GM18951 (cell line): Measurements from ENCODE around the gene TNFSF11.
"Not testable (repeated sequence)": the region's sequence is repeated elsewhere in the genome, so short reads cannot be mapped to it uniquely, and the experiment has no call there.

Experiments
- POLR2A ChIP-seq: IDR thresholded peaks from 4 replicates; pipeline ENCODE4 v1.6.1; 2011; ENCODE audit warnings: mild to moderate bottlenecking; ENCODE audit not compliant: insufficient read length, insufficient read depth; ENCODE audit errors: extremely low read depth
- in situ Hi-C: fragments of 300-500 bp; cut with MboI; formaldehyde crosslinking; loops from one replicate; pipeline ENCODE4 v1.12.0; 2022; ENCODE audit warnings: low sequenced_read_pairs, mixed read lengths, inconsistent platforms; ENCODE audit not compliant: unreplicated experiment

TNFSF11 gene

GRCh38 chr13:42547612-42548011 is 26.3 kb upstream of the TNFSF11 start:
- in situ Hi-C loops: no loop called here
- TF ChIP-seq POLR2A: no peak

- in situ Hi-C loops: no loop called here
- no peak for TF ChIP-seq POLR2A
These were observed 25.0 kb upstream of the TNFSF11 start for GRCh38 chr13:42548731-42549551.

- in situ Hi-C loops: no loop called here
- no peak for TF ChIP-seq POLR2A
These were observed 24.4 kb upstream of the TNFSF11 start for GRCh38 chr13:42549552-42549936.

GRCh38 chr13:42551611-42552010 is 22.3 kb upstream of the TNFSF11 start:
- TF ChIP-seq POLR2A: no peak
- in situ Hi-C loops: no loop called here

- no peak for TF ChIP-seq POLR2A
- in situ Hi-C loops: no loop called here
These were observed 20.6 kb upstream of the TNFSF11 start for GRCh38 chr13:42553098-42554046.

GRCh38 chr13:42559057-42559456 is 14.9 kb upstream of the TNFSF11 start:
- in situ Hi-C loops: no loop called here
- TF ChIP-seq POLR2A: no peak

- in situ Hi-C loops: not testable (repeated sequence)
These were observed 14.3 kb upstream of the TNFSF11 start for GRCh38 chr13:42559573-42560218.

GRCh38 chr13:42560320-42560719 is 13.6 kb upstream of the TNFSF11 start:
- in situ Hi-C loops: not testable (repeated sequence)

GRCh38 chr13:42561752-42562467 is 12.0 kb upstream of the TNFSF11 start:
- in situ Hi-C loops: no loop called here
- TF ChIP-seq POLR2A: no peak

GRCh38 chr13:42567906-42568305 is 6.0 kb upstream of the TNFSF11 start:
- in situ Hi-C loops: no loop called here
- TF ChIP-seq POLR2A: no peak

GRCh38 chr13:42569576-42570344 is 4.2 kb upstream of the TNFSF11 start:
- no peak for TF ChIP-seq POLR2A
- in situ Hi-C loops: no loop called here

GRCh38 chr13:42571895-42572294 is 2.1 kb upstream of the TNFSF11 start:
- in situ Hi-C loops: no loop called here
- no peak for TF ChIP-seq POLR2A
